Endothelial cell (in vitro differentiated cells): Measurements from ENCODE around the gene KLRD1. TPM values are rescaled to one million over a fixed set of nuclear protein-coding genes. Genes with fewer than 3 reads are reported as not detected.
"Not testable (repeated sequence)": the region's sequence is repeated elsewhere in the genome, so short reads cannot be mapped to it uniquely, and the experiment has no call there.

Experiments used
- DNase-seq: peaks from one replicate; pipeline ENCODE4 v3.0.0; 2021; ENCODE audit warnings: low spot score
- H3K27ac Mint-ChIP-seq: one replicate; pipeline ENCODE4 v1.8.0; 2021; ENCODE audit warnings: mixed read lengths, inconsistent platforms; ENCODE audit not compliant: unreplicated experiment
- H3K27me3 Mint-ChIP-seq: one replicate; pipeline ENCODE4 v1.8.0; 2021; ENCODE audit warnings: mild to moderate bottlenecking, moderate library complexity, mixed read lengths, inconsistent platforms; ENCODE audit not compliant: unreplicated experiment
- H3K36me3 Mint-ChIP-seq: one replicate; pipeline ENCODE4 v1.8.0; 2021; ENCODE audit warnings: mild to moderate bottlenecking, low read depth, mixed read lengths, inconsistent platforms; ENCODE audit not compliant: unreplicated experiment
- H3K4me1 Mint-ChIP-seq: one replicate; pipeline ENCODE4 v1.8.0; 2021; ENCODE audit warnings: mild to moderate bottlenecking, mixed read lengths, inconsistent platforms; ENCODE audit not compliant: unreplicated experiment
- H3K4me3 Mint-ChIP-seq: one replicate; pipeline ENCODE4 v1.8.0; 2021; ENCODE audit warnings: mild to moderate bottlenecking, mixed read lengths, inconsistent platforms; ENCODE audit not compliant: unreplicated experiment
- H3K9me3 Mint-ChIP-seq: one replicate; pipeline ENCODE4 v1.8.0; 2021; ENCODE audit warnings: mixed read lengths, inconsistent platforms; ENCODE audit not compliant: unreplicated experiment
- CTCF ChIP-seq: fragments of 200-600 bp; sonication (generic); IDR thresholded peaks from one replicate; pipeline ENCODE4 v1.5.0; 2021; ENCODE audit warnings: antibody characterized with exemption; ENCODE audit not compliant: unreplicated experiment
- total RNA-seq: library from RNA; stranded (reverse); fragmentation: NEBNext Ultra II Directional; extraction: Animal tissue kit (Norgen Biotek cat#: 25700); gene quantifications from one replicate; pipeline ENCODE4 v1.2.1, GENCODE V29; 2021; ENCODE audit not compliant: unreplicated experiment

The KLRD1 gene
- total RNA-seq, 1 donor from 2014 or later = 0.49 TPM

DNA sequence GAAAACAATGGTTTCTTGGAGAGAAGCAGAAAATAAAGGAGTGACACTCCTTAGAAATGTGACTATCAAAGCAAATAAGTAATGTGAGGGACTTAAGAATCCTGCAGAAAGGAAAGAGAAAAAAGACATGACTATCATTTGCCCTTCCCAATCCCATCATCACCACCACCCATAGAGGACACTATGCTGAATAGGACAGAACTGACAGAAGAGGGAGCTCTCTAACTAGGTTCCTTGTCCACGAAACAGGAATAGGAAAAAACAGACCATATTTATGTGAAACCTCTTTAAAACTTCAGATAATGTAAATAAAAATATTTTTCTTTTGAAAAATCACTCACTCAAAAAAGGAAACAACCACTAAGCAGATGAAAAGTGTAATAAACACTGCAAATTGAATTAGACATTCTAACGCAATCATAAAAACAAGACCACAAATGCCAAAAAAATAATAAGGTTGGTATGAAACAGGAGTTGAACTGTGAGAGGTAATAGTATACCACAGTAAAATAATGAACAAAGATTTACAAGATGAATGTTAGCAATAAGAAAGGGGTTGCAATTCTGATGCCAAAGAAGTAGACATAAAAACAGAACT, 24.1 kb downstream of the KLRD1 start:
- H3K9me3 Mint-ChIP-seq = no peaks in the 10 kb centered on the region
- H3K27me3 Mint-ChIP-seq = peaks cover 1% of the 10 kb centered on the region
- no peaks in the 10 kb centered on the region for H3K36me3 Mint-ChIP-seq
- no peak overlapping the region for H3K27ac Mint-ChIP-seq
- TF ChIP-seq CTCF = no peak
- H3K4me3 Mint-ChIP-seq = no peak overlapping the region
- DNase-seq = peak; percentile 18
- H3K4me1 Mint-ChIP-seq = no peaks in the 10 kb centered on the region

- not testable (repeated sequence) for DNase-seq, H3K27ac Mint-ChIP-seq, H3K36me3 Mint-ChIP-seq, H3K4me3 Mint-ChIP-seq, H3K9me3 Mint-ChIP-seq, H3K27me3 Mint-ChIP-seq, H3K4me1 Mint-ChIP-seq
These were observed 28.5 kb downstream of the KLRD1 start for GRCh38 chr12:10336196-10336595.

DNA sequence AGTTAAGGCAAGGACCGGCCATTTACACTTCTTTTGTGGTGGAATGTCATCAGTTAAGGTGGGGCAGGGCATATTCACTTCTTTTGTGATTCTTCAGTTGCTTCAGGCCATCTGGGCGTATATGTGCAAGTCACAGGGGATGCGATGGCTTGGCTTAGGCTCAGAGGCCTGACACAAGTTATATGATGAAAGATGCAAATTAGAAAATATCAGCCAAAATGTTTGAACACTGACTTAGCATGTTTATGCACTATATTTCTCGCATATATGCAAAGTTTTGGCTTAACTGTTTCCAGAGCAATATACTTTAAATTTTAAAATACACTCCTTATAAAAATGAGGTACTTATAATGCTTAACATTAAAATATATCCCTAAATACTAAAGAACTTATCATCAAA, 30.8 kb downstream of the KLRD1 start:
- H3K27me3 Mint-ChIP-seq, H3K4me1 Mint-ChIP-seq, H3K4me3 Mint-ChIP-seq, H3K36me3 Mint-ChIP-seq, H3K27ac Mint-ChIP-seq, H3K9me3 Mint-ChIP-seq, DNase-seq: not testable (repeated sequence)

DNA sequence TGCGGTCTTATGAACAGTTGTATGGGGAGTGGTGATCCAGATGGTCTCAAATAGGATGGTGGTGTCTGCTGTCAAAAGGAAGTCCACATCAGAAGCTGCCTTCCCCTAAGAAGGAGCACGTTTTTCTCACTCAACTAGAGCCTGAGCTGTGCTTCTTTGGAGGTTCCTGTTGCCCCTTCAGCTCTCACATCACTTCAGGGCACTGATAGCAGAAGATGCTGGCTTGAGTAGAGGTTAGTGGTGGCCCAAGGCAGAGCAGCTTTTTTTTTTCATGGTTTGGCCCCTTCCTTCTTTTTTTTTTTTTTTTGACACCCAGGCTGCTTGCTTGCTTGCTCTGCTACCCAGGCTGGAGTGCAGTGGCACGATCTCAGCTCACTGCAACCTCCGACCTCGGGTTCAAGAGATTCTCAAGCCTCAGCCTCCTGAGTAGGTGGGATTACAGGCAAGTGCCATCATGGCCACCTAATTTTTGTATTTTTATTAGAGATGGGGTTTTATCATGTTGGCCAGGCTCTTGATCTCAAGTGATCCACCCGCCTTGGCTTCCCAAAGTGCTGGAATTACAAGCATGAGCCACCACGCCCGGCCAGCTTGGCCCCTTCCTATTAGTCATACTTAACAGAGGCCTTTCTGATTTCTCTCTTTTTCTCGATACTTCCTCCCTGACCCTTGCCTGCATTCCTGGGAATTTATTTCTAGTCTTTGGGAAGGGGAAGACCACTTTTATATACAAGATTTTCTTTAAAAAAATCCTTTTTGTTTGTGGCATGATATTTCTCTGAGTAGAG, 31.6 kb downstream of the KLRD1 start:
- Mint-ChIP-seq H3K36me3 (peaks cover 5% of the 10 kb centered on the region), H3K4me1 (no peaks in the 10 kb centered on the region), H3K27me3 (peaks cover 1% of the 10 kb centered on the region), H3K4me3 (no peak overlapping the region), H3K27ac (no peak overlapping the region), H3K9me3 (no peaks in the 10 kb centered on the region)
- DNase-seq = no peak
- no peak for TF ChIP-seq CTCF

DNA sequence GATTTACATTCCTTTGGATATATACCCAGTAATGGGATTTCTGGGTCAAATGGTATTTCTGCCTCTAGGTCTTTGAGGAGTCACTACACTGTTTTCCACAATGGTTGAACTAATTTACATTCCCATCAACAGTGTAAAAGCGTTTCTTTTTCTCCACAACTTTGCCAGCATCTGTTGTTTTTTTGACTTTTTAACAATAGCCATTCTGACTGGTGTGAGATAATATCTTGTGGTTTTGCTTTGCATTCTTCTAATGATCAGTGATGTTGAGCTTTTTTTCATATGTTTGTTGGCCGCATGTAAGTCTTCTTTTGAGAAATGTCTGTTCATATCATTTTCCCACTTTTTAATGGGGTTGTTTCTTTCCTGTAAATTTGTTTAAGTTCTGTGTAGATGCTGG, 33.3 kb downstream of the KLRD1 start:
- not testable (repeated sequence) for H3K4me1 Mint-ChIP-seq, H3K27me3 Mint-ChIP-seq, H3K9me3 Mint-ChIP-seq, H3K27ac Mint-ChIP-seq, H3K36me3 Mint-ChIP-seq, H3K4me3 Mint-ChIP-seq, DNase-seq

DNA sequence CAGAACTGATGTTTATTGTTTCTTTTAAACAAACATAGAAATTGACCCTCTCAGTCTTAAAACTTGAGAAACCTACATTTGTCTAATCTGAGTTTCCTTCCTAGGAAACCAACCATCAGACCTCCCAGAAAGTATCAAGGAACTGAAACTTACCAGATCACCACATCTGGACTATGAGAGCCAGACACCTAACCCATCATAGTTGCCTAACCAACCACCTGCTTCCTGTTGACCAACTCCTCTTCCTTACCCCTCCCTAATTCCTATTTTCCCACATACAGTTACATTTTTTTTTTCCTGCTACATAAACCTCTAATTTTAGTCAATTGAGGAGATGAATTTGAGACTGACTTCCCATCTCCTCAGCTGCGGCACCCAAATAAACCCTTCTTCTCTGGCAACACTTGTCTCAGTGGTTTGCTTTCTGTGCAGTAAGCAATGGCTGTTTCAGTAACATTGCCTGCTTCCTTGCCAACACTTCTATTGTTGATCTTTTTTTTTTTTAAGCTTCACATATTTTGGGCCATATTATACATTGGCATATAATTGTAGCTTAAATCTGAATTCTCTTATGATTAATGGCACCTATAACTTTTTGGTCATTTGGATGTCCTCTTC, 34.3 kb downstream of the KLRD1 start:
- DNase-seq = no peak
- no peaks in the 10 kb centered on the region for H3K4me1 Mint-ChIP-seq
- H3K27me3 Mint-ChIP-seq = peaks cover 1% of the 10 kb centered on the region
- no peak for TF ChIP-seq CTCF
- H3K27ac Mint-ChIP-seq = no peak overlapping the region
- H3K4me3 Mint-ChIP-seq = no peak overlapping the region
- H3K9me3 Mint-ChIP-seq = no peaks in the 10 kb centered on the region
- peaks cover 5% of the 10 kb centered on the region for H3K36me3 Mint-ChIP-seq

- H3K4me1 Mint-ChIP-seq, H3K9me3 Mint-ChIP-seq, H3K4me3 Mint-ChIP-seq: not testable (repeated sequence)
These were observed 43.8 kb downstream of the KLRD1 start for GRCh38 chr12:10351457-10351856.

More at GRCh38 chr12:10351457-10351856, 43.8 kb downstream of the KLRD1 start:
- H3K27me3 Mint-ChIP-seq, DNase-seq, H3K27ac Mint-ChIP-seq, H3K36me3 Mint-ChIP-seq: not testable (repeated sequence)
